Measurements from ENCODE around the gene QSER1.

Gene QSER1

DNA sequence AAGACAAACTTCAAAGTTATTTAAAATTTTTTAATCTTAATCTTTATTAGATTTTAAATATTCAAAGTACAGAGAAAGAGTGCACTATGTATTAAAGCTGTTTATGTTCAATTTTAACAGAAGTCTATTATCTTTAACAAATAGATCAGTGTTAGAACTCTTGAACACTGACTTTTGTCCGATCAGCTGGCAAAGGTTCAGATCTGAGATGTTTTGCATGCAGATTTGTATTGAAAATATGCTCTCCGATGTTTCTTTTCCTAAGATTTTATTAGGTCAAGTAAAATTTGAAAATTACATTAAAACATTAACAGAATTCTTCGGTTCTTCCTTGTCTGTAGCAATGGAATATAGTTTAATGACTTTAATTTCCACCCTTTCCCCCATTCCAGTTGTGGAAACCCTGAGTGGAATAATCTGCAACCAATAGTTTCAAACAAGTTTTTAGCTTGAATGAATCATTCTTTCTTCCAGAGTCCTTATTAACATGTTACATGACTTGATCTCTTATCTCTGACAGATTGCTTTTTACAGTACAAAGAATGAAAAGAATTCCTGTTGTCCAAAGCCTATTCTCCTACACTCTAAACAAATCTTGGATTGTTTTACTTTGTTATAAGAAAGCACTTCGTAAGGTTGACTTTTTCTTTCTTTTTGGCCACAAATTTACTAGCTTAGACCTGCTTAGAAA, 135.4 kb downstream of the QSER1 start:
- TF ChIP-seq, protein P1, sequence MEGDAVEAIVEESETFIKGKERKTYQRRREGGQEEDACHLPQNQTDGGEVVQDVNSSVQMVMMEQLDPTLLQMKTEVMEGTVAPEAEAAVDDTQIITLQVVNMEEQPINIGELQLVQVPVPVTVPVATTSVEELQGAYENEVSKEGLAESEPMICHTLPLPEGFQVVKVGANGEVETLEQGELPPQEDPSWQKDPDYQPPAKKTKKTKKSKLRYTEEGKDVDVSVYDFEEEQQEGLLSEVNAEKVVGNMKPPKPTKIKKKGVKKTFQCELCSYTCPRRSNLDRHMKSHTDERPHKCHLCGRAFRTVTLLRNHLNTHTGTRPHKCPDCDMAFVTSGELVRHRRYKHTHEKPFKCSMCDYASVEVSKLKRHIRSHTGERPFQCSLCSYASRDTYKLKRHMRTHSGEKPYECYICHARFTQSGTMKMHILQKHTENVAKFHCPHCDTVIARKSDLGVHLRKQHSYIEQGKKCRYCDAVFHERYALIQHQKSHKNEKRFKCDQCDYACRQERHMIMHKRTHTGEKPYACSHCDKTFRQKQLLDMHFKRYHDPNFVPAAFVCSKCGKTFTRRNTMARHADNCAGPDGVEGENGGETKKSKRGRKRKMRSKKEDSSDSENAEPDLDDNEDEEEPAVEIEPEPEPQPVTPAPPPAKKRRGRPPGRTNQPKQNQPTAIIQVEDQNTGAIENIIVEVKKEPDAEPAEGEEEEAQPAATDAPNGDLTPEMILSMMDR (IDR thresholded peaks at IDR 0.05), result no peak

GRCh38 chr11:33028537-33028914, 135.9 kb downstream of the QSER1 start:
- TF ChIP-seq, protein P1 (IDR thresholded peaks at IDR 0.05), result no peak
